ENCODE data around the gene SIX1.

SIX1 gene

DNA sequence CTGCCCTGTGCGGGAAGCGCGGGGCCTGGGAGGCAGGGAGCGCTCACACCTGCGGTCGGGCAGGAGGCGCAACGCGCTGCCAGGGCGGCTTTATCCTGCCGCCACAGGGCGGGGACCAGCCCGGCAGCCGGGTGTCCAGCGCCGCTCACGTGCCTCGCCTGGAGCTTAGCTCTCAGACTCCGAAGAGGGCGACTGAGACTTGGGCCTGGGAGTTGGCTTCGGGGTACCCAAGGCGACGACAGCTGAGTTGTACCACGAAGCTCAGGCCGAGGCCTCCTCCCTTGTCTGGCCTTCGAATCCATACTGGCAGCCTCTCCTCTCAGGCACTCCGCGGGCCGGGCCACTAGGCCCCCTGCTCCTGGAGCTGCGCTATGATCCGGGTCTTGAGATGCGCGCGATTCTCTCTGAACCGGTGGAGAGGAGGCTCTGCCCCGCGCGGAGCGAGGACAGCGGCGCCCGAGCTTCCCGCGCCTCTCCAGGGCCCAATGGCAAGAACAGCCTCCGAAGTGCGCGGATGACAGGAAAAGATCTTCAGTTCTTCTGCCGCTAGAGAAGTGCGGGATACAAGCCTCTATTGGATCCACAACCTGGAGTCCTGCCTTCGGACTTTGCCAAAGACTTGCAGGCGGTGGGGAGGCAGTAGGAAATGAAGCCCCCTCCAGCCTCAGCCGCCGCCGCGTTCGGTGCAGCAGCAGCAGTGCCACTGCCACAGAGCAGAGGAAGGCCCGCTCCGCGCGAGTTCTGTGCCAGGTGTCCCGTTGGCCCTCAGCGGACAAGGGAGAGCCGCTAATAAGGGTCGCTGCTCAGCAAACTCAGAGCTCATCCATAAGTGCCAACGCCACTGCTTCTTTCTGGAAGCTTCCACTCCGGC, 6.8 kb downstream of the SIX1 start:
- DNase-seq (ENCODE audit: low read depth in 2 of 2): no peak

DNA sequence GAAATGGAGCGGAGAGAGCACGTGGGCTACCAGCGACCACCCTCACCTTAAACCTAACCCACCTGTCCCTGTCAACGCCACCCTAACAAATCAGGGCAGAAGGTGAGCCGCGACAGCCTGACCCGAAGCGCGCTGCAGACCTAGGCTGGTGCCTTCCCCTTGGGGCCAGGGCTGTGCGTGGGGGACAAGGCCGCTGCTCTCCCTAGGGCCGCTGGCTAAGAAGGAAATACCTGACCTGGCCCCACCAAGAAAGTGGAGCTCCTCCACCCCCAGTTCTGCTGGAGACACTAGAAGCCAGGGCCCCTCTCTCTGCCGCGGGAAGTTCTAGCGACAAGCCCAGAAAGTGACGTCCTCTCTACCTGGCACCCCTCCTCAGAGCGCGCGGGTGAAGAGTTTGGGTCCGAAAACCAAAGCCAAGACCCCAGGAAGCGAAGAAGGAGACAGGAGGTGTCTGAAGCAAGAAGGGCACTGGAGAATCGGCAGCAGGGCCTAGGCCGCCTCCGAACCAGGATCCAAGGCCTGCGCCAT, 7.5 kb downstream of the SIX1 start:
- DNase-seq (ENCODE audit: low read depth in 2 of 2): no peak

- DNase-seq (ENCODE audit: low read depth in 2 of 2): no peak
Observed at GRCh38 chr14:60640859-60641741, 8.2 kb downstream of the SIX1 start.

DNA sequence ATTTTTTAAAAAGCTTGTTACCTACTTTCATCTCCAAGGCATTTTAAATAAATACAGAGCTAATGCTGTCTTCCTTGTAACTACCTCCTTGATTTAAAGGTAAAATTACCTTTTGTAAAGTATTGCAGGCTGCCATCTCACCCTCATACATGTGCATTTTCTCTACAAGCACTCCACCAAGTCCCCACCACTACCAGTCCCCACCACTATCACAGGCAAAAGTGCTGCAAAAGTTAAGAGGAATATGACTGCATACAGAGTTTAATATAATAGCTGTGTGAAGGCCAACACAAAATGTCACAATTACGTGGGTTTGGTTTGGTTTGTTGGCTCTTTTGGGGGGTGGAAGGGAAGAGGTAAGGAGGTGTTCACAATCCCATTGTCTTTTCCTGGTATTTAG, 9.6 kb downstream of the SIX1 start:
- DNase-seq (ENCODE audit: low read depth in 2 of 2): no peak

DNA sequence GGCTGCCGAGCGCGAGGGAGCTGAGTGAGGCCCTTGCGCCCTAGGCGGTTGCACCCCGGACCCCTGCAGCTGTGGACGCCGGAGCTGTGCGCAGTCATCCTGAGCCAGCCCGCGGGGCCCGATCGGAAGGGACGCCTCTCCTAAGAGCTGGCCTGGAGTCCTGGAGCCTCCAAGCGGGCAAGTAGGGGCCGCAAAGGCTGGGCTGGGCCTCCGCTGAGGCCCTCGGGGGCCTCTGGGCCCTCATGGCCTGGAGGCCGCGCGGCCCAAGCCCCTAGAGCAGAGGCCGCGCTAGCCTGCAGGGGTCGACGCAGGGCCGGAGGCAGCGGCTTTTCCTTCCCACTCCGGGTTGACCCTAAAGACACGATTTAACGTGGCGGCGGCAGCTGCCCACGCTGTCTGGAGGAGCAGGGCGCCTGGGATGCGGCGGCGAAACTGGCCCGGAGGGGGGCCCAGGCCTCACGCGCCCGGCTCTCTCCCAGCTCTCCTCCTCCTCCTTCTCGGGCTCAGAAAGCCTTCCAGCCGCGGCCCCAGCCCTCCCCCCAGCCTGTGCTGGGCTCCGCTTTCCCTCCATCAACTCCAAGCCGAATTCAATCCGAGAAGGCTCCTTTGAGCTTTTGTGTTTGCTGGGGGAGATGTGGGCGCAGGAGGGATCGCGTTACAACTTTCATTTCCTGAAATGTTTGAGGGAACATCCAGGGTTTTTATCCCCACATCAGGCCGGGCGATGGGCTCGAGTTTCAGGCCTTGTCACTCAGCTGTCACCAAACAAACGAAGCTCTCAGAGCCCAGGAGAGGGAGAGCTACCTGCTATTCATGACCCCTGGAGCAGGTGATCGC, 11.6 kb downstream of the SIX1 start:
- DNase-seq (ENCODE audit: low read depth in 2 of 2): no peak

DNA sequence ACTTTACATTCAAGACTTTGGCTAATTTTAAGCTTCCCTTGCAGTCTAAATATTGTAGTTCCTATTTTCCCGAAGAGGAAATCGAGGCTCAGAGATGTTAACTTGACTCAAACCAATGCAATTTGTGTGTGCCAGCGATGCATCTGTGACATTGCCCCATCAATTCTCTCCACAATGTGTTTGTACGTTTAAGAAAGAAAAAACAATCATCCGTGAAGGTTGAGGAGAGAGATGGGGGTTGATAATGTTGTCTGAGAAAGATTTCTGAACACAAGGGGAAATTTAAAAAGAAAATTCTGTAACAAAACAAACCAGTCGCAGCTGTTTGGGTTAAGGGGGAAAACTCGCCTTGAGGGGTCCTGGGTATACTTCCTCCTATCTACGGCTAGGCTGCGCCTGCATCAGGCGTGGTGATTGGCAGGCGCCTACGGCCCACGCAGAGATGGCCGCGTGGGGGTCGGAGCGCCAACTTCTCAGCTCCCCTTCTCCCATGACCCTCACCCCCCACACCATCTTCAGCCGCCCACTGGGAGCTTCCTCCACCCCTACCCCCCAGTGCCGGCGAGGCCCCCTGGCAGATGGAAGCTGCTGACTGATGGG, 12.3 kb downstream of the SIX1 start:
- DNase-seq (ENCODE audit: low read depth in 2 of 2): no peak

DNA sequence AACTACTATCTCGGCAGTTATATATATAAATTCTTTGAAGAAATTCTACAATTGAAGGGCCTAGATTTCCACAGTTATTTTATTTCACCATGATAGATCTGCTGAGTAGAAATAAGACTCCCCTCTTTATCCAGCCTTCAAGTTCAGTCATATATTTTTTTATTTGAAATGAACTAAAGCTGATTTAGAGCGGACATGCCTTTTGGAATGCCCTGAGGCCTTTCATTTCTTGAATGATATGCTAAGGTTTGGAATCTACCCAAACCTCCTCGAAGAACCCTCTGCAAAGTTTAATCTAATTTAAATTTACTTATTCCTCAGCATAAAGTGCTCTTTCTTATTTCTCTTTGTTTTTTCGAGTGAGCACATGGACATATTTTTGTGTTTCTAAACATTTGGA, 15.1 kb downstream of the SIX1 start:
- DNase-seq (ENCODE audit: low read depth in 2 of 2): no peak

DNA sequence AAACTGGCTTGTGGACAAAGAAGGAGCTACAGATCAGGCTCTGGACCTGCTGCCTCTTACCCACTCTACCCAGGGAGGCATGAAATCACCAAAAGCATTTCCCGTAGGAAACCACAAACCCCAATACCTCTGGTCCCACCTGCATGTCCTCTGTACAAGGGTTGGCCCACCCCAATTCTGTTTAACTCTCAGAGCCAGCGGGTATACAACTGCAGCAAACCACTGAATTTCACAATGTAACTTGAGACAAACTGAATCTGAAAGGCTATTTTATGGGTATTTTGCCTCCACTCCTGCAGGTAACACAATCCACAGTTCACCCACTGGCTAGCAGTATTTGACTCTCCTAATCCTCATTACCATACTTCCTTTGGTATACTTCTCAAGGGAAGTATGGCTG, 16.5 kb downstream of the SIX1 start:
- DNase-seq (ENCODE audit: low read depth in 2 of 2): no peak

GRCh38 chr14:60632257-60632656, 17.0 kb downstream of the SIX1 start:
- DNase-seq (ENCODE audit: low read depth in 2 of 2): no peak

DNA sequence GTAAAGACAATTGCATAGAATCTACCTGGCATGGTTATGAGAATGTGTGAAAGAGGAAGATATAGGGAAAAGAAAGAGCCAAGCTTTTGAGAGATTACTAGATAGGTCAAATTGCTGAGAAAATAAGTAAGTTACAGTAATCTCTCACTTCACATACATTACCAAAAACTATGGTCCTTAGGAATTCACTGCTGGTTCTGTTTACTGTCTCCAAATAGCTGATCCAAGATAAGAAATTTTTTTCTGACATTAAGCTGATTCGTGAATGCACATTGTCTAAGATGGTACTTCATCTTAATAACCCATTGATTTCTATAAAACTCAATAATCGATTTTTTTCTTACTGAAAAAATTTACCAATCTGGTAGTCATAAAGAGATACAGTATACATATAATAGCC, 17.4 kb downstream of the SIX1 start:
- no peak for DNase-seq (ENCODE audit: low read depth in 2 of 2)

DNA sequence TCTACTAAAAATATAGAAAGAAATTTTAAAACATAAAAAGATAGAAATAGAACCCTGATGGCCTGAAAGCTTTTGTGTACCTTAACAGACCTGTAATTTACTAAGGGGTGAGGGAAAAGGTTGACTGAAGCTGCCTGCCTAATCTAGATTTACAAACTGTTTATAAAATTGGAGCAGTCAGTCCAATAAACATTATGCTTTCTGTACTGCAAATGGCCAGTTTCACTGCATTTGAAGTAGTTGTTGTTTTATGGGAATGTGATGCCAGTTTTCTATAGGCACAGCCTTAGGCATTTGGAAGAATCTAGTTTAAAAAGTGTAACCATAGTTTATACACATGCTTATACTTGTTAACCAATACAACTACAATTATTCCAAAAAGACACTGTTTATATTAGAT, 19.1 kb downstream of the SIX1 start:
- DNase-seq (ENCODE audit: low read depth in 2 of 2): no peak

DNA sequence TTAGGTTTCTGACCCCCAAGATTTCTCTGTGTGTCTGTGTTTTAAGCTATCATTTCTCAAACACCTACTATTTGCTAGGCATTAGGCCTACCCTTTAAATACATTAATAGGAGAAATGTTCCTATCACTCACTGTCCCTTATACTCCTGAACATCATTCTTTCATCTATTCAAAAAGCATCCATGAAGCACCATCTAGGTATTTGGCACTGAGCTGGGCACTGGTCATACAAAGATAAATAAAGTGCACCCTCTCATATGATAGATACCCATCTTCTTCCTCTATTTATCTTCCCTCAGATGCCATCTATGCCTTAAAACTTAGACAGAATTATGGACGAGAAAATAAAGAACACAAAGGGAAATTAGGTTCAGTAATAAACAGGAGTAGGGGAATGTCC, 20.4 kb downstream of the SIX1 start:
- no peak for DNase-seq (ENCODE audit: low read depth in 2 of 2)

DNA sequence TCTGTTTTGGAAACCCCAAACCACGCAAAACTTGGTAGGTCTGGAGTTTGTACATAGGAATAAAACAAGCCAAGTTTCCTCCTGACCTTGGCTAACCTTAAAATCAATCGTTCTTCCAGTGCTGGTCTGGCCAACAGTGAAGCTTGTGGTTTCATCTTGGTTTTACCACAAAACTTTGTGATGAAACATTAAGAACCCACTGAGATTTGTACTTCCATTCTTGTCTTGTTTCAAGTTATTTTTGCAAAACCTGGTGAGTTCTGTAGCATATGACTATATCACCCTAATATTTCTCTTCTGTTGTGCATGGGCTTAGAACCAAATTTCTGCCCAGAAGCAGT, 26.4 kb downstream of the SIX1 start:
- DNase-seq (ENCODE audit: low read depth in 2 of 2): no peak

- DNase-seq (ENCODE audit: low read depth in 2 of 2): no peak
Observed at GRCh38 chr14:60622210-60622916, 26.9 kb downstream of the SIX1 start.

DNA sequence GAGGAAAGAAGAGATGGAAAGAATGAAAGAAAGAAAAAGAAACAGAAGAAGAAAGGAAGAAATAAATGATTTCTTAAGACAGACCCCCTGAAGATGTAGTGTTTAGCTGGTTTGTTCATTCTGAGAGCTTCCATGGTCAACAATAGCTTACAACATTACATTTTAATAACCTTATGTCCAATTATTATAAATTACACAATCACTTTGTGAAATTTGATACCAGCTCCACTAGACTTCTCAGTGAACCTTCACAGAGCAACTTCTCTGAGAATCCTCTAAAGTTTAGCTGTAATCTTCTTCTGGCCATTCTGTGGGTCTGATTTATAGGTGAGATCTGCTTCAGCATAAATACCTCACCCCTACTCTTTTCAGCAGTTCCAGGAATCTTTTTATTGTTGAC, 27.9 kb downstream of the SIX1 start:
- no peak for DNase-seq (ENCODE audit: low read depth in 2 of 2)

GRCh38 chr14:60618241-60618640, 31.0 kb downstream of the SIX1 start:
- no peak for DNase-seq (ENCODE audit: low read depth in 2 of 2)

GRCh38 chr14:60616461-60616959, 32.8 kb downstream of the SIX1 start:
- no peak for DNase-seq (ENCODE audit: low read depth in 2 of 2)

- DNase-seq (ENCODE audit: low read depth in 2 of 2): no peak
Observed at GRCh38 chr14:60602291-60602690, 47.0 kb downstream of the SIX1 start.

DNA sequence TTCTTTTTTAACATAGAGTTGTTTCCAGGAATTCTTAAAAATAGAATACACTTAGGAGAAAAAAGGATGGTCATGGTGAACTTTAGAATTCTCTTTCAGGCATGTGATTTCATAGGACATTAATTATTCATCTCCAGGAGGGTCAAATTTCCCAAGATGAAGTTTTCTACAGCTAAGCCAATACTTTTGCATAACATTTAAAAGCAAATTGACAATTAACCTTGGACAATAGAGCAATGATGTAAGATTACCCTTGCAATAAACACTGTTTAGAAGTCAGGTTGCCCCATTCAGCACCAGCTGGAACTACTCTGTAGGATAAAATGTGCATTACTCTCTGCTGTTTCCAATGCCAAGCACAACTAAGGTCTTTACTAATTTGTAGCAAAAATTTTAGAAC, 49.5 kb downstream of the SIX1 start:
- DNase-seq (ENCODE audit: low read depth in 2 of 2): no peak

DNA sequence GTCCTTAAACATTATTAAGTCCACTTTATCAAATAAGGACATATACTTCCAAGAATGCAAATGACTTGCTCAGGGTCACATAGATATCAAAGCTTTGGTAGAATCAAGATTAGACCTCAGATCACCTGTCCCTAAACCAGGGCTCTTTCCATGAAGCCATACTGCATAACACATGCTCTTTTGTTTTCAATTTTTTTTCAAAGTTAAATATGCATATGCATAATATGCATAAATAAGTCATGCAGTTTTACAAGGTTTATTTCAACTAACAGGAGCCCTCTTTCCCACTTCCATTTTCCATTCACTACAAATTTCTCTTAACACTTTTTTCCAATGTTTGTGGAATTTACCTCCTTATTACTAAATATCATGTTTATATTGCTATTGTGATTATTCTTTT, 53.1 kb downstream of the SIX1 start:
- DNase-seq (ENCODE audit: low read depth in 2 of 2): no peak

DNA sequence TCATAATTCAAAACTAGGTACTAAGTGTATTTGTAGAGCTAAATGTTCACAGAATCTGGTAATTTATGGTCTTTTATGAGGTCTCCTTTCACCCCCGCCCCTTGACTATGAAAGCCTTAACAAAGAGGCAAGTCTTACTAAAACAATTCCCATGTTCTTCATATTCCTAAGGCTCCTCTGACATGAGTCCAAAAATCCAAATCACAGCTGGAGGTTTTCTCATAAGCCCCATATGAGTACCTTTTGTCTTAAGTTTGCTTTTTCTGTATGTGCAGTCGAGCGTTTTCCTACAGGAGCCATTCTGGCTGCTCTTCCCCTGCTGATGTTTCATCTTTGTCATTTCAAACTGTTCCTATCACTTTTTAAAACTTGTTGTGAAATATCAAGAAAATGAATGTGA, 55.2 kb downstream of the SIX1 start:
- no peak for DNase-seq (ENCODE audit: low read depth in 2 of 2)
